HUDEP-2 (cell line): ENCODE results near the gene FCGR1A.
"Not testable (repeated sequence)": the region's sequence is repeated elsewhere in the genome, so short reads cannot be mapped to it uniquely, and the experiment has no call there.

Experiments used
- DNase-seq, 76 experiments: peaks; one replicate each; lab custom pipeline; 2025; ENCODE audit not compliant: unreplicated experiment in 76 of 76; lab: John Stamatoyannopoulos, UW

FCGR1A gene

DNA sequence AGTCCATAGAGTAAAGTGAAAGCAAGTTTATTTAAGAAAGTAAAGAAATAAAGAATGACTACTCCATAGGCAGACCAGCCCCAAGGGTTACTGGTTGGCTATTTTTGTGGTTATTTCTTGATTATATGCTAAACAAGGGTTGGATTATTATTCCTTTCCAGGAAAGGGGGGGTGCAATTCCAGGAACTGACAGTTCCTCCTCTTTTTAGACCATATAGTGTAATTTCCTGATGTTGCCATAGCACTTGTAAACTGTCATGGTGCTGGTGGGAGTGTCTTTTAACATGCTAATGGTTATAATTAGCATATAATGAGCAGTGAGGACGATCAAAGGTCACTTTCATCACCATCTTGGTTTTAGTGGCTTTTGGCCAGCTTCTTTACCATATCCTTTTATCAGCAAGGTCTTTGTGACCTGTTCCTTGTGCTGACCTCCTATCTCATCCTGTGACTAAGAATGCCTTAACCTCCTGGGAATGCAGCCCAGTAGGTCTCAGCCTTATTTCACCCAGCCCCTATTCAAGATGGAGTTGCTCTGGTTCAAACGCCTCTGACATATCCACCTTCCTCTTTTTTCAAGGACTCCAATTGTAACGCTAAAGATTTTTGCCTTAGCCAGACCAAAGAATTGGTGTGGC lies 6.9 kb upstream of the FCGR1A start:
- DNase-seq, result peak in 17 of 76 experiments; percentile 1 to 51 (median 19)

DNA sequence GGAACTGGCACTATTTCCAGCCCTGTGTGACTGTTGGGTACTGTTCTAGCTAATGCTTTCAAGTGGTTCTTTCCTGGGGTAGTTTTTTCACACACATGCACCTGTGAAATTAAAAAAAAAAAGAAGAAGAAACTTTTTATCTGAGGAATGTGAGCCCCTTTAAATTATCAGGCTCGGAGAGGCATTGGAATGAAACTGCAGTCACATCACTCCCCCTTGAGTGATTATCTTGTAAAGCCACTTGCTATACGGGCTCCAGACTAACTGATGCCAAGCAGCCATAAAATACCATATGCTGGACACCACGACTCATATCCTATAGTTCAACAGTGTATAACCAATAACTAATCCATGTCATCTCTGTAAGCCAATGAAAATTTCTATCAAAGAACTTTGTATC lies 5.4 kb upstream of the FCGR1A start:
- DNase-seq, result not testable (repeated sequence)

DNA sequence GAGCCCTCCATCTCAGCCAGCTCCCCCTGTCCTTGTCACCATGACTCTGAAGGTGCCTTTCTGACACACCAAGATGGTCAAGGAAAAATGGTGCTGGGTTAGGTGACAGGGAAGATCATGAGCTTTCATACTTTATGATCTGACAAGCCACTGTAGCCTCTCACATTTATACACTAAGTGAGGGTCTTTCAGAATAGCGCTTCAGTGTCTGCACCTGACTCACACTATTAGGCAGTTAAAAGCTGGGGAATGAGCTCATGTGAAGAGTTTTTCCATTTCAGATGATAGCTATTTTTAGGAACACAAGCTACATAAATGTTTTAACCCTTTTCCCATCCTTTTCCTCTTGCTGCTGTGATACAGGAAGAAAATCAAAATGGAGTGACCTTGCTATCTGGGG lies 4.2 kb upstream of the FCGR1A start:
- not testable (repeated sequence) for DNase-seq

DNA sequence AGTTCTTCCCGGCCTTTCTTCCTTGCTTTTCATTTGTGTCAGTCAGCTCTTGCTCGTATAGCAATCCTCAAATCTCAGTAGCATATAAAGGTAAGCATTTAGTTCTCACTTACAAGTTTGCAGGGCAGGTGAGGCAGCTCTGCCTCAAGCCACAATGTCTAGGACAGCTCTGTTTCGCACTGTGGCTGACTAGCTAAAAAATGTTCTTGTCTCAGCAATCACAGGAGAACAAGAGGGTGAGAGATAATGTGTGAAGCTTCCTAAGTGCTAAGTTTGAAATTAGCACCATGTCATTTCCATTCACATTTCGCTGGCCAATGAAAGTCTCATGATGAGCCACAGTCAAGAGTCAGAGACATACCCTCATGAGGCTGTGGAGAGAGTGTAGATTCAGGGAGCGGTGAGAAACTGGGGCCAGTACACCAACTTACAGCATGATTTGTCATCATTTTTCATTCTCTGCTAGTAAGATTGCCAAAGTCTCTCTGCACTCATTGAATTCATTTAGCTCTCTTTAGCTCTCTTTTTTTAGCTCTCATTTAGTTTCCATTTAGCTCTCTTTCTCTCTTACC lies 995 bp upstream of the FCGR1A start:
- not testable (repeated sequence) for DNase-seq

DNA sequence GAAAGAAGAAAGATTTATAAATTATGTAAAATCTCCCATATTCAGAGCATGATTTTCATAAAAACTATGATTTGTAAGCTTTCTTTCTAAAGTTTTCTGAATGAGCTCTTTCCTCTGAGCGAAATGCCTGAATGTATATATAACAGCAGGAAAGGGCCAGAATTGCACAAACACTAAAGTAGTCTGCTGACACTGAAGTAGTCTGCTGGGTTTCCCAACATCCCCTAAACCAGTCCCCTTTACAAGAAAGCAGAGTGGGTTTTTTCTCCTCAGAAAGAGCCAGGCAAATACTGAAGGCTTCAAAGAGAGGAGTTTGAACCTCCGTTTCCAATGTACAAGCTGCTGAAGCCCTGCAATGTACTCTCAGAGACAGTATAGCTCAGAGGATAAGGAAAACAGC lies 795 bp downstream of the FCGR1A start:
- DNase-seq, result not testable (repeated sequence)

DNA sequence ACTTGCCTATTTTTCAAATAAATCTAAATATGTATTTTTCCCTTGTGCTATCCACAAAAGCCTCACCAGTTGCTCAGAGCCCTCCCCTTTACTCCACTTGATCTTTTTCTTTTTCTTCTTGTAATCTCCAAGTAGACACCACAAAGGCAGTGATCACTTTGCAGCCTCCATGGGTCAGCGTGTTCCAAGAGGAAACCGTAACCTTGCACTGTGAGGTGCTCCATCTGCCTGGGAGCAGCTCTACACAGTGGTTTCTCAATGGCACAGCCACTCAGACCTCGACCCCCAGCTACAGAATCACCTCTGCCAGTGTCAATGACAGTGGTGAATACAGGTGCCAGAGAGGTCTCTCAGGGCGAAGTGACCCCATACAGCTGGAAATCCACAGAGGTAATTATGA lies 1.4 kb downstream of the FCGR1A start:
- not testable (repeated sequence) for DNase-seq

DNA sequence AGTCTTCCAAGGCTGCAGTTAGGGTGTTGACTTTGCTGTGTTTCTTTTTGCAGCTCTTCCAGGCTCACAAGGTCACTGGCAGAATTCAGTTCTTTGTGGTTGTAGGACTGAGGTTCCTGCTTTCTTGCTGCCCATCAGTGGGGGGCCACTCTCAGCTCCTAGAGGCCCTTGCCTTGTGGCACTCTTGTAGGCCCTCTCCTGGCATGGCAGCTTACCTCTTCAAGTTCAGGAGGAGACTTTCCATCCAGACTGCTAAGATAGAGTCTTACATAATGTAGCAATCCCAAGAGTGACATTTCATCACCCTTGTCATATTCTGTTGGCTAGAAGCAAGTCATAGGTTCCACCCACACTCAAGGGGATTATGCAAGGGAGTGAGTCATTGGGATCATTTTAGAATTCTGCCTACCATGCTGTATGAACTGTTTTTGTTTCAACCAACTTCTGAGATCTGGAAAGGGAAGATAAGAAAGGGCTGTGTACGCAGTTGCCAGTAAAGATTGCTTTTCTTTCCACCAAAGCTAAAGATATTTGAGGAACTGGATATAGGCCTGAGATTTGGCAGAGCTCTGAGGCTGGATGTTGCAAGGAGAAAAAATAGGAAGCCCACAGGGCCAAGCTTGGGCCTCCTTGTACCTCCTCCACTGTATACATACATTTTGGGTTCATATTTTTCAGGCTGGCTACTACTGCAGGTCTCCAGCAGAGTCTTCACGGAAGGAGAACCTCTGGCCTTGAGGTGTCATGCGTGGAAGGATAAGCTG lies 5.4 kb downstream of the FCGR1A start:
- not testable (repeated sequence) for DNase-seq

DNA sequence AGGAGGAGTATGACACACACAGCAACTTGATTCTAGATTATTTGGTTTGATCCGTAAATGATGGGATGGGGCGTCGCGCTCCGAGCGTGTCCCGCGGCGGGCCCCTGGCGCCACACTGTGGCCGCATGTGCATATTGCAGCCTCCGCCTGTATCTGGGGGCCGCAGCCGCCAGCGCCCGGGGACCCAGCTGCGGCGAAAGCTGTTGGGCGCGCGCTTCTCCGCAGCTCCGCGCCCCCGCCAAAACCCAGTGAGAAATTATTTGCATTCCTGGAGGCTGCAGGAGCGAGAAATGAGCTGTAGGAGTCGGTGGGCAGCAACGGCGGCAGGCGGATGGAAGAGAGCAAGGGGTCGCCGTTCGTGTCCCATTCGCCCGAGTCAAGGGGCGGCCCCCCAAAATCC lies 10.0 kb downstream of the FCGR1A start:
- peak in 23 of 76 experiments; percentile 0 to 36 (median 17) for DNase-seq

DNA sequence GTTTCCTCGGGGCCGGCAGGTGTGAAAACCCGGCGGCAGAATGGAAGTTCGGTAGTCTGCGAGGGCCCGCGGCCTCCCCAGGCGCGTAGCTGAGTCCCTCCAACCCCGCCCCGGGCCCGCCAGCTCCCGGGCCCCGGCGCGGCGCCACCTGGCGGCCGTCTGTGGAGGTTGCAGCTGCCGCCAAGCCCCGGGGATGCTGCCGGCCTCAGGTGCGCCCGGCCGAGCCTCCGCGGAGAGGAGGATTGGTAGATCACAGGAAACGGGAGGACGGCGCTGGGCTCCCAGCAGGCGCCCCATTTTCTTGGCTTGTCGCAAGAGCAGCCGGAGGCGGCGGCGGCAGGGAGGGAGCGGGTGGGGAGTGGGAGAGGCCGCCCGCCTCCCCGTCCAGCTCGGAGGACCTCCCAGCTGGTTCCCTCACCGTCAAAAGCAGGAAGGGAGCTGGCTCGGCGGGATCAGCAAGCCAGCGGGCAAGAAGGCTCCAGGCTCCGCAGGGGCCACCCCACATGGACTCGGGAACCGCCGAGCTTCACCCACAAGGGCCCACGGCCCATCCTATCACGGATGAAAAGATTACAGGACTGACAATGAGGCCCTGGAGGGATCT lies 10.5 kb downstream of the FCGR1A start:
- peak in 41 of 76 experiments; percentile 4 to 53 (median 30) for DNase-seq

DNA sequence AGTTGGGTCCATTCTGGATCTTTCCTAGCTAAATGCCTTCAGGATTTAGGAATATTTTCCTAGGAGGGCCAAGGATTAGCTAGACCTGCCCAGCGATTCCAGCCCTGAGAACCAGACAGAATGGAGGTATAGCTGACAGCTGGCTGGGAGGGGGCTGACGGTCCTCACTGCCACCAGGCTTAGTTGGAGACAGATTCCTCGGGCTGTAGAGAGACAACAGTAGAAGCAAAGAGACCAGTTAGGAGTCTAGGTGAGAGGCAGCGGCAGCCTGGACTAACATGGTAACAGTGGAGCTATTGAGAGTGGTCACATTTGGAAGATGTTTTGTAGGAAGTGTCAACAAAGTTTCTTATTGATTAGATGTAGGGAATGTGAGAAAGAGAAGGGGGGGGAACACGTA lies 11.4 kb downstream of the FCGR1A start:
- not testable (repeated sequence) for DNase-seq

DNA sequence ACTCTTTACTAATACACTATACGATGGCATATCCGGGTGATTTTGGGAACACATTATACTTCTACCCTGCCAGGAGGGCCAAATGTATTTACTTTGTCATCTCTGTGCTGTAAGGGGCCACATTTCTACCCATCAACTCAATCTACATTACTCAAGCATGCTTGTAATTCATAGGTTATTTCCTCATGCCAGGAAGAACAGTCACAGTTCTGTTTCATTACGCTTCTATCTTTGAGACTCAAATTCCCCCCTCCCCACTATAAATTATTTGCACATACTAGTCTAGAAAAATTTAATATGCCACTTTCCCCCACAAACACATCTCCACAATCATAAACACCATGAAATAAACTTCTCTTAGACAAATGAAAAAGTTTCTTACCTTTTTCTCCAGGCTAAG lies 19.1 kb downstream of the FCGR1A start:
- not testable (repeated sequence) for DNase-seq

DNA sequence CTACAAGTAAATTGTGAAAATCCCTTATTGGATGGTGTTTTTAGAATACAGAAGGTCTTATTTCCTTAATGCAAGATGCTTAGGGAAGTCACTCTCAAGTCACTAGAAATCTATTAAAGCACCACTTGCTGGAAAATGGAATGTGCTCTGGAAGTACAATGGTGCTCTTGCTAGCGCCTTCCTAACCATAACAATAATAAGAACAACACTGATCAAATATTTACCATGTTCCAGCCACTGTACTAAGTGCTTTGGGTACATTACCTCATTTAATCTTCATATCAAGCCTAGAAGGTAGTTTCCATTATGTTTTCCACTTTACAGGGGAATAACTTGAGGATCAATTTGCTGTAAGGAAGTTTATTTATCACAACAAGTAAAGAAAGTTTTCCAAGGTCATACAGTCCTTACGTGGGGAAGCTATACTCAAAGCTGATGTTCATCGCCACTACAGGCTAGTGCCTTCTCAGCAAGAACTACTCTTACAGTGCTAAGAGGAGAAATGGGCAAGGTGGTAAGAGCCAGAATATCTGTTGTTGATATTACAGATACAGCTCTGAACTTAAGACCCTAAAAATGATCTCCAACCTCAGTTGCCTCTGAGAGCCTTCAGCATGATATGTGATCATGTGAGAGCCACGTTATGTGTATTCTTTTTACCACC lies 22.1 kb downstream of the FCGR1A start:
- not testable (repeated sequence) for DNase-seq

DNA sequence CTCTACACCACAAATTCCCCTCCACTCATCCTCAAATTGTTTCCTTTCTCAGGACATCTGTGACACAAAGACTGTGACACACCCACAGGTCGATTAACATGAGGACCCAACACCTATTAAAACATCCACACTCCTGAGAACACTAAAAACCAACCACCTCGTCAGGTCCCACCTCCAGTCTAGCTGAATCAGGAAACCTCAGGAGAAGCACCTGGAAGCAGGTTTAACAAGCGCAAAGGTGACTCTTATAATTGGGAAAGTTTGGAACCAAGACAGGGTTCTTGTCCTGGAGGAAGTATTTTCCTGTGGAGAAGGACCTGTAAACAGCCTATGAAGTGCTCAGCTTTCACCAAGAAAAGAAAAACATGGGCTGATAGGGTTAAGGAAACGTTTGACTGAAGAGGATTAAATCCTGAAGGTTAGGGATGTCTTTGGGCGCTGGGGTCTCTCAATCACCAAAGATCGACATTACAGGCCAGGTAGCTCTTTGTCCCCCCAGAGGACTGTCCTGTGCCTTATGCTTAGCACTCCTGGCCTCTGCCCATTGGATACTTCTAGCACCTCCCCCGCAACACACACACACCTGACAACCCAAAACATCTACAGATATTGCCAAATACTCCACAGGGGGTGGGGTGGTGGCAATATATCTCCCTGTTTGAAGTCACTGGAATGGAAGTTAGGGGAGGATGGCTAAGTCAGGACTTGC lies 28.4 kb downstream of the FCGR1A start:
- peak in 18 of 76 experiments; percentile 0 to 22 (median 4) for DNase-seq

DNA sequence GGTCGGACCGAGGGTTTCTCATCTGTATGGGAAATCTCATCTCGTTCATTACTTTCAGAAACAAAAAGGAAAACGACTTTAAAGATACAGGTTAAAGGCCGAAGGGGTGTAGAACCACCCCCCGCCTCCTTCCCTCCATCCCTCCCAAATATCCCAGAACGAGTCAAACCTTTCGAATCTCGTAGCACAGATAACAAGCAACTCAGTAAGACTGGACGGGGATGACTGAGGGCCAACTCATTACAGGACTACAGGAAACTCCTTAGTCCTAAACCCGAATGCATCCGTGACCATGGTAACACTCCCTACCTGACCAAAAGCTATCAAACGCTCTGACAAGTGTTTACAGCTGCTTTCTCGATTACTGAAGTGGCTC lies 29.0 kb downstream of the FCGR1A start:
- DNase-seq, result peak in 28 of 76 experiments; percentile 0 to 38 (median 9)

DNA sequence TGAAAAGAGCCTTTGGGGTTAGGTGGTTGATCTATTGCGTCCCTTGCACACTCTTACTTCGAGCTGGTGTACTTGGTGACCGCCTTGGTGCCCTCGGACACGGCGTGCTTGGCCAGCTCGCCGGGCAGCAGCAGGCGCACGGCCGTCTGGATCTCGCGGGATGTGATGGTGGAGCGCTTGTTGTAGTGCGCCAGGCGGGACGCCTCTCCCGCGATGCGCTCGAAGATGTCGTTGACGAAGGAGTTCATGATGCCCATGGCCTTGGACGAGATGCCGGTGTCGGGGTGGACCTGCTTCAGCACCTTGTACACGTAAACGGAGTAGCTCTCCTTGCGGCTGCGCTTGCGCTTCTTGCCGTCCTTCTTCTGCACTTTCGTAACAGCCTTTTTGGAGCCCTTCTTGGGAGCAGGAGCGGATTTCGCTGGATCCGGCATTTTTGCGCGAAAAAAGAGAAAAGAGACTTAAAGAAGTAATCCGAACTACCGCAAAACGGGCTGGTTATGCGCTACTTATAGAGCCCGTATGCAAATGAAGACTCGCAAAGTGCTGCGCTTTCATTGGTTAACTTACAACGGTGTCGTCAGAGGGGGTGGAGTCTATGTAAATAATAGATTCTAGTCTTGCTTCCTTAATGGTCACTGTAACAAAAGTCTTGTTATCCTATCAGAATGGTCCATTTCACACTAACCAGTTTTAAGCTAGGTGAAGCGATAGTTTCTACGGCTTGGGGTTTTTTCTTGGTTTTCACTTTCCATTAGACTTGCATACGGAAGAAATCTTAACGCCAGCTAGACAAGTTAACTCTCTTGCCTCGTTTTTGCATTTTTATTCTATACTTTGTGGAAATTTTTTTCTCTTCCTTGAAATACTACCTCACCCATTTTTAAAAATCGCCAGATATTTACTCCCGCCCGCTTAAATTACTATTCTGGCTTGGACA lies 29.7 kb downstream of the FCGR1A start:
- peak in 71 of 76 experiments; percentile 26 to 91 (median 78) for DNase-seq

DNA sequence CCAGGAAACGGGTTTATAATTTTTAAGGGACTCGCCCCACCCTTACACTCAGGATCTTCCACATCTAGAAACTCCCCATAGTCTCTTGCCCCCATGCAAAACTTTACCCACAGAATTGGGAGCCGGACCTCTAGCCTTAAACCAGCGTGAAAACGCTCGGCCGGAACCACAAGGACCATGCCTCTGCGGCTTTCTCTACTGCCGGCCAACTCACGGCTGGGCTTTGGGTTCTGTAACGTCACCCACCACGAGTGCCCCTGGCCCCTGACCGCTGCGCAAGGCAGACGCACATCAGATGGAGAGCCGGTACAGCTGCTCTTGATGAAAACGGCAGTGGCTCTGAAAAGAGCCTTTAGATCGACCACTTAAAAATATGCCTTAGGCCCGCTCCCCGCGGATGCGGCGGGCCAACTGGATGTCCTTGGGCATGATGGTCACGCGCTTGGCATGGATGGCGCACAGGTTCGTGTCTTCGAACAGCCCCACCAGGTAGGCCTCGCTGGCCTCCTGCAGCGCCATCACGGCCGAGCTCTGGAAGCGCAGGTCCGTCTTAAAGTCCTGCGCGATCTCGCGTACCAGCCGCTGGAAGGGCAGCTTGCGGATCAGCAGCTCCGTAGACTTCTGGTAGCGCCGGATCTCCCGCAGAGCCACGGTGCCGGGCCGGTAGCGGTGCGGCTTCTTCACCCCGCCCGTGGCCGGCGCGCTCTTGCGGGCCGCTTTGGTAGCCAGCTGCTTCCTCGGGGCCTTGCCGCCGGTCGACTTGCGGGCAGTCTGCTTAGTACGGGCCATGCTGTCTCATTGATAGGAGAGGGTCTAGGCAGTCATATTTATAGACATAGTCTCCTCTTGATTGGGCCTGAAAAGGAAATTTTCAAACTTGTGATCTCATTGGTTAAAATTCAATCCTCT lies 30.7 kb downstream of the FCGR1A start:
- DNase-seq, result peak in 64 of 76 experiments; percentile 3 to 84 (median 58)

DNA sequence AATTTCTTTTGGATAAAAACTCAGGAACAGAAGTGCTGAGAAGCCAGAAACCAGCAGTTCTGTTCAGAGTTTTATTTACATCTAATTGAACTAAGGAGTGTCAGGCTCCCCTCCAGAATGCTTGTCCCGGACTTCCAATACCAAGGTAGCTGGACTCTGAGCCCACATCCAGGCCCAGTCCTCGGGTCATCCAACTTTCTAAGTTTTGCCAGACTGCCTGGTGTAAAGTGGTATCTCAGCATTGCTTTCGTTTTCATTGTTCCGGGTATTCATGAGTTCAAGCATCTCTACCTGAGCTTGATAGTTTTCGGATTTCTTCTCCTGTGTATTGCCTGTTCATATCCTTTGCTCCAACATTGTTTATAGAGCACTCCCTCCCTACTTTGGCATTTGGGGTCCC lies 37.9 kb downstream of the FCGR1A start:
- not testable (repeated sequence) for DNase-seq

DNA sequence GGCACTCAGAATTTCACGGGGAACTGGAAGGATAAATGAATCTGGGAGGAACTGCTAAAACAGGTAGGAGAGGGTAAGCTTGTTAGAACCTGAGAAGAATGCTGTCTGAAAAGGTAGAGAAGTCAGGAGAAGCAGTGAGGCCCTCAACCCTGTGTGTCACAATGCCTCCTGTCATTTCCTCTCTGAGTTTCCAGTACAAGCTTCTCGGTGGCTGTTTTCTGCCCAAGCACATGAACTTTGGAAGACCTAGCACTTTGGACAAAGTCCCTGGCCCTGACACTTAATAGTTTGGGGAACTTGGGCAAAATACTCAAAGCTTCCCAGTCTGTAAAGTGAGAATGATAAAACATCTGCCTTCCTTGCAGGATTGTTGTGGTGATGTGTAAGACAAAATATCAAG lies 44.1 kb downstream of the FCGR1A start:
- DNase-seq, result not testable (repeated sequence)
